Dermis blood vessel endothelial cell (primary cell): Measurements from ENCODE around the gene UGT1A1. TPM values are rescaled to one million over a fixed set of nuclear protein-coding genes. Genes with fewer than 3 reads are reported as not detected.
A peak's percentile ranks its signal among the peaks of the same experiment; 100 is the strongest.

Experiments
- DNase-seq: peaks from one replicate; pipeline ENCODE4 v3.0.0; 2010
- total RNA-seq: library from RNA; depleted of rRNA; stranded (reverse); fragments of >200 nt; gene quantifications from 2 replicates; pipeline ENCODE4 v1.2.3, GENCODE V29; 2014

Gene UGT1A1
- total RNA-seq, 1 donor from 2014 or later, result not detected

DNA sequence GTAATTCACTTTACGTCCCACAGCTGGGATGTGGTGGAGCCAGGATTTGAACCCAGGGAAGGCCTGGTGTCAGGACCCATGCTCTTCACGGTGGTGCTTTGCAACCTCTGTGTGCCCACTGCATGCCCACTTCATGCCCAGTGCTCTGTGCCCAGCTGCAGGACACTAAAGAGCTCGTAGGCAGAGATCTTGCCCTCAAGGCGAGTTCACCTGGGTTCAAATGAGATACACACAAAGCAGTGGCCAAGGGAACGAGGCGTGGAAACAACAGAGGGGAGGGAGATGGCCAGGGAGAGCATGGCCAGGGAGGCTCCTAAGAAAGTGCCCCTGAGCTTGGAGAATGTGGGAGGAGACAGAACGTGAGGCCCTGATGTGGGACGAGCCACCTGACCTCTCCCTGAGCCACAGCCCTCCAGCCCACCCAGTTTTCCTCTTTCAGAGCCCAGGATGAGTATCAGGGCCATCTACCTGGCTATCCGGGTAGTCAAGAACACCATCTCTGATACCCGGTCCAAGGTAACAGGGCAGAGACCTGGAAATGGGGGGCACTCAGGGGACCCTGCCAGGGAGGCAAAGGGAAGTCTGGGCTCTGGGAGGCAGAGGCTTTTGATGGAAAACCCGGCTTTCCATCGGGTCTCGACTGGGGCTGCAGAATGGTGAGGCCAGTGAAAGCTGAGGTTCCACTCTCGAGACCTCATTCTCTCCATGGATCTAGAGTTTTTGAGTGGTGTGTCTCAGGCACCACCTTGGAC is 38.4 kb downstream of the UGT1A1 start:
- no peak for DNase-seq

DNA sequence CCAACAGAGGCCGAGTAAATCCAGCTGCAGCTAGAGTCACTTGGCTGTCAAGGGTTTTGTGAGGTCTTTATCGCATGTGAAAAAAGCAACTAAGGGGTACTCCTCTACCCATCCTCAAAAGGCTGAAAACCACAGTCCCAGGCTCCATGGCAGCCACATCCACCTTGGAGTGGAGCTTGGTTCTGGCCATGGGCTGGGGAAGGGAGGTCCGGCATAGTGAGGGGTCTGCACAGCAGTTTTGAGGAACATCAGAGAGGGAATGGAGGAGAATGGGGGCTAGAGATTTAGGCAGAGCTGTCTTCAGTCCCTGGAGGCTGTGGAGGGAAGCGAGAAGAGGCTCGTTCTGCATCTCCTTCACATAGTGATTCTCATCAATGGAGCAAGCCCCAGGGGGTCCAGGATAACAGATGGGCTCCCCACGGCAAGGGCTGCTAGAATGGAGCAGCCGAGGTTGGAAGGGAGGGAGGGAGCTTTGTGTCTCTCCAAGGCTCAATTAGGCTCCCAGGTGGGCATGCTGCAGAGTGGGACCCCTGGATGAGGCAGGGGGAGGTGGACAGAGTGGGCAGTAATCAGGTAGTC is 39.1 kb downstream of the UGT1A1 start:
- DNase-seq, result no peak

DNA sequence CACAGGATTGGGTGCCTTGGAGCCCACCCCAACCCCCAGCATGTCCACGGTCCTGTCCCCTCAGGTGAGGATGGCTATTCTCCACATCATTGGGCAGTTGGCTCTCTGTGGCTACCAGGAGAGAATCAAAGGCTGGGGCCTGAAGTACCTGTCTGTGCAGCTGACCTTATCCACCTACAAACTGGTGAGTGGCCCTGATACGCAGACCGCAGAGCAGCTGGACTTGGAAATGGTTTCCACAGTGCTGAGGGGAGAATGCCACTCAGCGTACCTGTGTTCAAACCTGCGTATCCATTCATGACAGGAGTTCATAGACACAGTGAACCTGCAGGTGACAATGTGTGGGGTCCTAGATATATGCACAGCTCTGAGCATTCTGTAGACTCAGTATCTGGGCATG is 39.6 kb downstream of the UGT1A1 start:
- DNase-seq, result no peak

DNA sequence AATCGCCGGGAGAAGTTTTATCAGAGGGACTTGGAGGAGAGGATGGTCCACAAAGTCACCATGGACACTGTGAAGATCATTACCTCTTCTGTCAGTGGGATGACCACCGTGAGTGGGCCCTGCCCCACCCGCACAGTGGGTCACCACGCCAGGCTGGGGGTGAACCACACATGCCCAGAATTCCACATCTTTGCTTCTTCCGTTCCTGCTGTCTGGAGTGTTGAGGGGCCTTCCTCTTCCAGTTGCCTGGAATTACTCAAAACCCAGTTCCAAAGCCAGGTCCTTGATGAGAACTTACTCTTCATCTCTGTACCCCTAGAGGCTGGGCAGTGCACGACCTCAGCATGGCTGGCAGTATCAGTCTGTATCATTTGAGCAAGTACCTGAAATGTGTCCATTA is 40.1 kb downstream of the UGT1A1 start:
- DNase-seq, result no peak

DNA sequence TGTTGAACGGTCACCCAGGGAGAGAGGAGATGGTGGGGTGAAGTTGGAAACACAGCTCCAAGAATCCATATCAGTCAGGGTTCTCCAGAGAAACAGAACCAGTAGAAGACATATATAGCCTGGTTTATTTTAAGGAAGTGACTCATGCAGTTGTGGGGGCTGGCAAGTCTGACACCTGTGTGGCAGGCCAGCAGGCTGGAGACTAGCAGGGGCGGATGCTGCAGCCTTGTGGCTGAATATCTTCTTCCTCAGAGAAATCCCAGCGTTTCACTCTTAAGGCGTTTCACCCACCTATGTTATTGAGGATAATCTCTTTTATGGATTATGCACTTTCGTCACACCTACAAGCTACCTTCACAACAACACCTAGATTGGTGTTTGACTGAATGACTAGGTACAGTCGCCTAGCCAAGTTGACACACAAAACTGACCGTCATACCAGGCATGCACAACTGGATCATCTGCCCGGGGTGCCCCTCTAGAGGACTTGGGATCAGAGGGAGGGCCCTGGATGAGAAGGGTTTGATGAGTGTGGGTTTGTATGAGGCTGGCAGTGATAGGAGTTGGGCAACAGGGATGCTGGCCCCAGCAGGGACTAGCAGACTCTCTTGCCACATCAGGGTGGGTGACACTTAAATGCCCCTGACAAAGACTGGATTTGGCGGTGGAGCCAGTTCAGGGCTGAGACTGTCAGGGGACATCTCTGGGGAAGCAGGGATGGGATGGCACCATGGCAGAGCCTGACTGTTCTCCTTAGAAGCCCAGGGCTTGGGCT is 41.5 kb downstream of the UGT1A1 start:
- peak; percentile 25 for DNase-seq

DNA sequence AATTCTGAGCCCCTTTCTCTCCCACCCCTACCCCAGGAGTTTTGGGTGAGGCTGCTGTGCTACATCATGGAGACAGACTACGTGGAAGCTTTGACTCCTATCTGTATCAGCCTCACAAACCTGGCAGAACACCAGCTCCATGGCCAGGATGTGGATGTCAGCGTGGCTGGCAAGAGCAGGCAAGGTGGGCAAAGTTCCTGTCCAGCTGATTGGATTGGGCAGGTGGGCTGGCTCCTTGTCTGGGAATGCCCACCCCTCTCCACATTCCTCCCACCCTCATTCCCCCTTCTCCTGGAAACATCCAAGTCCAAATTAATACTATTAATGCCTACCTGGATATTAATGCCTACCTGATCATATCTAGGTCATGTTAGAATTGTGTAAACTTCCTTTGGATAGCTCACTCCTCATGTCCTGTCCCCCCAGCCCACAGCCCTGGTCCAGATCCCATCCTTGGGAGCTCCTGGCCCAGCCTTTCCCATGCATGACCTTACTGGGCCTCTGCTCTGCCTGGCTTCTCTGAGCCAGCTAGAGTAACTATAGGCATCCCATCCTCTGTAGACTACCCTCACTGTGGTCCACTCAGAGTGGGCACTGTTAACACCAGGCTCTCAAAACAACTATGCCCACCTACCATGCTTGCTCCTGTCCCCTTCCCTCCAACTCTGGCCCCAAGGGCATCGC is 42.2 kb downstream of the UGT1A1 start:
- no peak for DNase-seq

DNA sequence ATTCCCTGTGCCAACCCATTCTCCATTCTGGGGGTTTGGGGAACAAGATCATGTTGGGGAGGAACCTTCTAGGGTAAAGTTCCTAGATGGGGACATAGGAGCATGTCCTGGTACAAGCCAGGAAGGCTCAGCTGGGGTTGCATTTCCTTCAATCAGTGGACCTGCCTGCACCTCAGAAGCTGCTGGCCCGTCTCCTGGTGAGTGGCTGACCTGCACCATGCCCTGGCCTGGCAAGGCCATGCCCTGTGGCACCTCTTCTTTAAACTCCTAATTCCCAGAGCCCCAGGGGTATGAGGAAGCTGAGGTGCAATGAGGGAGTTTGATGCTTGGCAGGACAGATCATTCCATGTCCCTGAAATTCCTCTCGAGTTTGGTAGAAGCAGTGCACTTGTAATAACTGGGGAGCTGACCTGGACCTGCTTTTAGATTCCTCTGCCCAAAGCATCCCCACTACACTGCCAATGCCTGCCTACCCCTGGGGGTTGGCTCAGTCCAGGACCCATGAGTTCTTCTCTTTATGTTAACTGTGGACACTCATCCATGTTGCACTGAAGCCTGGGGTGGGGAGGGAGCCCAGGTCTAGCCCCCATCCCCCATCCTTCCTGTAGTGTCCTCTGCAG is 43.3 kb downstream of the UGT1A1 start:
- DNase-seq, result no peak

DNA sequence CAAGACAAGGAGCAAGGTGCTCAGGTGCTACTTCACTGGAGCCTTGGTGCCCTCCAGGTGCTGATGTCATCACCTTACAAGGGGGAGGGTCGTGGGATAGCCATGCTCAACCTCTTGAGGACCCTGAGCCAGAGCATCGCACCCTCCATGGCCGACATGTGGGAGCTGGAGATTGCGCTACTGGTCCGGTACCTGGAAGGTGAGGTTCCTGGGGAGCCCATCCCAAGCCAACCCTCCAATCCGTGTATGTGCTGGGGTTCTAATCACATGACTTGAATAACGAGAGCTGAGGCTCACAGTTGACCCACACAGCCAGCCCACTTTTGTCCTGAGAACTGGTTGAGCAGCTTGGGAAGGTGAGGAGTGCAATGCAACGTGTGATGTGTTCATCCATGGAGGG is 43.9 kb downstream of the UGT1A1 start:
- DNase-seq, result no peak

DNA sequence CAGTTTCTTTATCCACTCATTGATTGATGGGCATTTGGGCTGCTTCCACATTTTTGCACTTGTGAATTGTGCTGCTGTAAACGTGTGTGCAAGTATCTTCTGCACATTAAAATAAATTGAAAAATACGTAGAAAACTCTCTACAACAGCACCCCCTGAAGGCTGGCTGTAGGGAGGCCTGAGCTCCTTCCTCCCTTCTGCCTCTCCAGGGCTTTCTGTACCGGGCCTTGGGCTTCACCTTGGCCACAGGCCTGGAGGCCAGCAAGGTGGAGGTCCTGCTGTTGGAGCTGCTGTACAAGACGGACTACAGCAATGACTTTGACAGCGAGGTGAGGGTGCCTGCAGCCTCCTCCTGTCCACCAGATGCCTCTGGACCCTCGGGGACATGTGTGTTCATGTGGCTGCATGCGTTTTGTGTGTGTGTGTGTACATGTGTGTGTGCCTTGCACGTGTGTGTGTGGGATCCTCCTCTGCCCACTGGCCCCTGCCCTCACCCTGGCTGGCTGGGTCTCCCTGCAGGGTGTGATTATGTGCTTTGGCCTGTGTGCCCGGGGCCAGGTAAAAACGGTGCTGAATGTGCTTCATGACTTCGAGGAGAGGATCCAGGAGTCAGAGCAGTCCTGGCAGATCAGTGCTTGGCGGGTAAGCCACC is 47.3 kb downstream of the UGT1A1 start:
- DNase-seq, result no peak

DNA sequence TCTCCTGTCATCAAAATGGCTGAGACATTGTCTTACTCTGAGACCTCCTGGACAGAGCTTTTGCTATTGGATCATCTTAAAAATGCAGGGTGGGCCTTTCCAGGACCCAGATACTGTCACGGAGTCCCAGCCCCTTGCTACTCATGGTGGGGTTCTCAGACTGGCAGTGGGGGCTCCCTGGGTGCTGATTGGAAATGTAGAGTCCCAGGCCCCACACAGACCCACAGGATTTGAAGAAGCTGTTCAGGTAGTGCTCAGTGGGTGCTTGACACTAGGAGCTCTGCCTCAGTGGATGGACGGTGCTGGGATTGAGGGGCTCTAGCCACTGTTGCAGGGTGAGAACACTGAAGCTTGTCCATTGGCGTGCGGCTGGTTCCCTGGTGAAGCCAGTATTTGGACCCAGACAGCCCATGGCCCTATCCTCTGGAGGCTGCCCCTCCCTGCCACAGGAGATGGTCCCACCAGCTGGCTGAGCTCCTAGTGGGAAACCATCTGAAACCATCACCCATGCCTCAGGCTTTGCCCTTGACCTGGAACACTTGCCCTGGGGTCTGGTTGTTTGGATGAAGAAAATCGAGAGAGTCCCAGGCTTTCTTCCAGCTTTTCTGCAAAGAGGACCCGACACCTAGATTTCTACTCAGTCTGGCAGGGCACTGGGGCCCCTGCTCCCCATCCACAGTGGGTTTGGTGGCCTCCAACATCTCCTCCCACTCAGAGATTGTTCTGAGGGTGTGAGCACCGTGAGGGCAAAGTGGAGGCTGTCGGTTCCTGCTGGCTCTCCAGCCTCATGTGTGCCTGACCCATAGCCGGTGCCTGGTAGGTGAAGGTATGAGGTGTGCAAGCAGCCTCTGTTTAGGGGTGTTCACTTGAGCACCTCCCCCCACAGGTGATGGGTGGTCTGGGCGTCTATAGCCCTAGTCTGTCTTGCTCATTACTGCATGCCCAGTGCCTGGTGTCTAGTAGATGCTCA is 48.2 kb downstream of the UGT1A1 start:
- no peak for DNase-seq

DNA sequence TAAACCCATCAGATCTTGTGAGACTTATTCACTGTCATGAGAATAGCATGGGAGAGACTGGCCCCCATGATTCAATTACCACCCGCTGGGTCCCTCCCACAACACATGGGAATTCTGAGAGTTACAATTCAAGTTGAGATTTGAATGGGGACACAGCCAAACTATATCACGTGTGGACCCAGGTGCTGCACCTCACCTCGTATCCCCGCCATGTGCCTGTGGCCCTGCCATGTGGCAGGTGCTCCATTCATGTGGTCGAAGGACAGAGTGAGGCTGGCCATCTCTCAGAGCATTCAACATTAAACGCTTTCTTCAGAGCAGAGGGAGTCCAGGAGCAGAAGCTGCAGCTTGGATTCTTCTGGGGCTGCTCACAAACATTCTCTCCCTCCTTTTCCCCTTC is 50.3 kb downstream of the UGT1A1 start:
- DNase-seq, result no peak

DNA sequence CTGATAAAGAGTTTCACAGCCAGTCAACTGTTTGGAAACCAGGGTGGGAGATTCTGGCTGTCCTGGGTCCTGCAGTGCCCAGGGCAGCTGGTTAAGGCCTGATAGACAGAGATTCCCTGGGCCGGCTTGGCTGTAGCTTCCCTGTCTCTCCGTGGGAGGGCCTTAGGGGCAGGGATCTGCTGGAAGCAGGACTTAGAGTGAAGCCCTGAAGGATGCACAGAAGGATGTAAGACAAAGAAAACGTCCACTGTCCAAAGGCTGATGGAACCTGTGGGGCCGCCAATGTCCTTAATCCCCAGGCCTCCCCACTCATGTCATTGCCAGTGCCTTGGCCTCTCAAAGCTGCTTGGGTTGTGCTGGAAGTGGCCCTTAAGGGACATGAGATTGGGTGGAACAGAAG is 51.0 kb downstream of the UGT1A1 start:
- no peak for DNase-seq

DNA sequence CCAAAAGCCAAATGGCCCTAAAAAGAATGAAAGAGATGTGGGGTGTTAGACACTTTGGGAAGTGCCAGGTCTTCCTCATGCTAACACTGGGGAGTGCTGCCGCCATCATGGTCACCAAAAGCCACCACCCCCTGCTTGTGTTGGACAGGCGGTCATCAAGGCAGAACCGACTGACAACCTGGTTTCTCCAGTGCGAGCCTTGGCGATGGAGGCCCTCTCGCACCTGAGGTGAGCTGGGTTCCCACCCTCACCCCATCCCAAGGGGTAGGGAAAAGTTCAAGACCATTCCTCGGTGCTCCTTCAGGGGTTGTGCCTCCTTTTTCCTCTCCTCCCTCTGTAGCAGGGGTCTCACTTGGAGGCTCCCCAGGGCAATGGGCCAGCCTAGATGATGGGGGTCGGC is 51.7 kb downstream of the UGT1A1 start:
- DNase-seq, result no peak

DNA sequence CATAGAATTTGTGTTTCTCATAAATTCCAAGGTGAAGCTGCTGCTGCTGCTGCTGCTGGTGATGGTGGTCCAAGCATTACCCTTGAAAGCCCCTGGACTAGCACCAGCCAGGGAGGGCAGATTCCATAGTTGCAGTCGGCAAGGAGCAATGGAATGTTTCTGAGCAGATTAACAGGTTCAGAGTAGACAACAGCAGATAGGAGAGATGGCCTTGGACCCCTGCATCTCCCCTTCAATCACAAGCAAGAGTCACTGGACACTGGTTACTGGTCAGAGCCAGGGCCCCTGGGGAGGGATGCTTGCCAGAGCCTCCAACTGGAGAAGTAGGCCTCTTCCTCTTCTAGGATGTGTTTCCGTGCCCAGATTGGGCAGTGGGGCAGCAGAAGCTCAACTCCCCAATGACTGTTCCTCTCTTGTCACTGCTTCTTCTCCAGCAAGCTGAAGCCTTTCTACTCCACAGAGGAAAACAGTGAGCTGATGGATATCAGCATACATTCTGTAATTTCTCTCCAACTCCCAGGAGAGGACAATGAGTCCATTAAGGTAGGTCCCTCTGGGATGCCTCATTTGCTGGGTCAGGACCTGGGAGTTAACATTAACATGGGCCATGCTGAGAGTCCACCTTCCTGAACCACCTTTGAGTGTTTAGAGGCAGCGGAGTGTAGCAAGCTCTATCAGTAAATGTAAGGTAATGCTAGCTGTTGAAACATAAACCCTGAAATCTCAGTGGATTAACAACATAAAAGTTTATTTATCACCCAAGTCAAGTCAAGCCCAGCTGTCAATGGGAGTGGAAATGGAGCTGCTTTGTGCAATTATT is 53.4 kb downstream of the UGT1A1 start:
- no peak for DNase-seq

DNA sequence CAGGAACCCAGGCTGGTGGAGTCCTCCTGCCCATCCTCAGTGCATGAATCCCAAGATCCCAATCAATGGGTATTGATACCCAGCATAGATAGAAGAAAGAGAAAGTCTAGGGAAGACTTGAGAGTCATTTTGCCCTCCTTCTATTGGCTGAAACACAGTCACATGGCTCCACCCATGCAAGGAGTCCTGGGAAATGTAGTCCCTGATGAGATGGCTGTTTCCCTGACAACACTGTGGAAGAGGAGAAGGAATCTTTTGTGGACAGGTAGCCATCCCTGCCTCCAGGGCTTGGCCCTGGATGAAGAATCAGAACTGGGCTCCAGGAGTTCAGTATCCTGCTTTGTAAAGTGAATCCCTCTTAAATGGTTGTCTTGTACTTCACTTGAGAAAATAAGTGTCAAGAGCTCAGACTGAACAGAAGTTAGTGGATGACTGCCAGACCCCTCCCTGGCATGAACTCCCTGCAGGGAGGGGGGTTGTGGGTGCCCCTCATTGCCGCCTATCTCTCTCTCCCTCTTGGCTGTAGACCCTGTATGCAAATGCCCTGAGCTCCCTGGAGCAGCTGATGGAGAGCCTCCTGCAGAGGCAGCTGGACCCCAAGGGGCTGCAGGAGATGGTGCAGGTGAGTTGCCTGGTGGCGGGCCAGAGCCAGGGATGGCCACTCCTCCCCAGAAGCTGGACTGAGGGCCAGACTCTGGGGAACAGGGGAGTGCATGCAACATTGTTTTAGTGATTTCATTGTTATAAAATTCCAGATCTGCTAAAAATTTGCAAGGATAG is 54.2 kb downstream of the UGT1A1 start:
- peak; percentile 12 for DNase-seq

DNA sequence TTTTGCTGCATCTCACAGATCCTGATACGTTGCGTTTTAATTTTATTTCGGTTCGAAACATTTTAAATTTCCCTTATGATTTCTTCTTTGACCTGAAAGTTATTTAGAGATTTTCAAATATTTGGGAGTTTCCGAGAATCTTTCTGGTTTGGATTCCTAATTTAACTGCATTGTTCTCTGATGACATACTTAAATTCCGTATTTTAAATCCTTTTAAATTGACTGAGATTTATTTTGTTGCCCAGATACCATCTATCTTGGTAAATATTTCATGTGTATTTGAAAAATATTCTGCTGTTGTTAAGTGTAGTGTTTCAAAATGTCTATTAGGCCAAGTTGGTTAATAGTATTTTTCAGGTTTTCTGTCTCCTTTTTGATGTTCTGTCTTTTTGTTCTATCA is 55.8 kb downstream of the UGT1A1 start:
- DNase-seq, result no peak

DNA sequence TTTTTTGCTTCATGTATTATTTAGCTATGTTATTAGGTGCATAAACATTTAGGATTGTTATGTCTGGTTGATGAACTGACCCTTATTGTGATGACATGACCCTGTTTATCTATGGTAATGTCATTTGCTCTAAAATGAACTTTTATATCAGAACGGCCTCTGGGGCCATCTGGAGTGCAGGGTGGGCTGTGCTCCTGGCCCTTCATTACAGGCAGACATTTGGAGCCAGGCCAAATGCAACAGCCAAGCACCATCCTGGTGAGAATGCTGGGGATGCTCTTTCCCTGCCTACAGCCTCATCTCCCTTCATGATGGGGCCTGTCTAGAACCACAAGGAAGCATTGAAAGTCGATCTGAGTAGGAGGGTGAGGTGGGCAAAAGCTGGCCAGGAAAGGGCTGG is 56.3 kb downstream of the UGT1A1 start:
- no peak for DNase-seq

DNA sequence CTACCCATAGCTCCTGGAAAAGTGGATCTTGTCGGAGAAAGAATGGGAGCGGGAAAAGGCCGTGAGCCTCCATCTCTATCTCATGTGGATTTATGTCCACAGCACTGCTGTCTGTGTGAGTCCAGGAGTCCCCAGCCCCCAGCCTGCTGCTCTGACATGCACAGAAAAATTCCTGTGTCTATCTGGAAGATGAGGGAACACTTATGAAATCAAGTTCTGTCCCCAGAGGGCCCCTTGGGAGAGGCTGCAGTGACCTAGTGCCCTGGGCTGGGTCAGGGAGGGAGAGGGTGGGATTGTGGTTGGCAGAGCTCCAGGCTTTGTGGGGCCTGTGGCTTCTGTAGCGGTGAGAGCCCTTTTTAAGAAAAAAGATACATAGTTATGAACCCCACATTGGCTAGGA is 56.7 kb downstream of the UGT1A1 start:
- no peak for DNase-seq

DNA sequence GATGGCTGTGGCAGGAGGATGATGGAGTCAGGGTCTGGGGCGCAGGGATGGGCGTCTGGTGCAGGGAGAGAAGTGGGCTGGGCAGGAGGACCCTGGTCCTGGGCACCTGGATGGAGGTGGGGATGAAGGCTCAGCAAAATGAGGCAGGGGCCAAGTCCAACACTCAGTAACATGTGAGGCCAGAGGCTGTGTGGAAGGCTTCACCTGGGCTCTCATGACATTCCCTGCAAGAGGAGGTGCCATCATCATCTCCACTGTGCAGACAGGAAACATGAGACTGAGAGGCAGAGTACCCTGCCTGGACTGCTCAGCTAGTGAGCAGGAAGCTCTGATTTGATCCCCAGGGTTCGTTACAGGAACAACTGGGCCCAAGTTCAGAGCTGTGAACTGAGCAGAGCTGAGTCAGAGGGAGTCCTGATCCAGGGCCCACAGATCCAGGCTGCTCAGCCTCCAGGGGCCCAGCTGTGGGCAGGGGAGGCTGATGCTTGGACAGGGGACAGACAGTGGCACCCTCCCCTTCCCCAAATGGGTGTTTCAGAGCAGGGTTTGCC is 57.4 kb downstream of the UGT1A1 start:
- no peak for DNase-seq
